Measurements from ENCODE around the gene KRT6B. TPM values are rescaled to one million over a fixed set of nuclear protein-coding genes. Genes with fewer than 3 reads are reported as not detected.

Gene KRT6B
- total and polyA plus RNA-seq, 2 of the 8 experiments (the other 6 are each of a cell fraction or from before 2014, with no cell fraction given): not detected

DNA sequence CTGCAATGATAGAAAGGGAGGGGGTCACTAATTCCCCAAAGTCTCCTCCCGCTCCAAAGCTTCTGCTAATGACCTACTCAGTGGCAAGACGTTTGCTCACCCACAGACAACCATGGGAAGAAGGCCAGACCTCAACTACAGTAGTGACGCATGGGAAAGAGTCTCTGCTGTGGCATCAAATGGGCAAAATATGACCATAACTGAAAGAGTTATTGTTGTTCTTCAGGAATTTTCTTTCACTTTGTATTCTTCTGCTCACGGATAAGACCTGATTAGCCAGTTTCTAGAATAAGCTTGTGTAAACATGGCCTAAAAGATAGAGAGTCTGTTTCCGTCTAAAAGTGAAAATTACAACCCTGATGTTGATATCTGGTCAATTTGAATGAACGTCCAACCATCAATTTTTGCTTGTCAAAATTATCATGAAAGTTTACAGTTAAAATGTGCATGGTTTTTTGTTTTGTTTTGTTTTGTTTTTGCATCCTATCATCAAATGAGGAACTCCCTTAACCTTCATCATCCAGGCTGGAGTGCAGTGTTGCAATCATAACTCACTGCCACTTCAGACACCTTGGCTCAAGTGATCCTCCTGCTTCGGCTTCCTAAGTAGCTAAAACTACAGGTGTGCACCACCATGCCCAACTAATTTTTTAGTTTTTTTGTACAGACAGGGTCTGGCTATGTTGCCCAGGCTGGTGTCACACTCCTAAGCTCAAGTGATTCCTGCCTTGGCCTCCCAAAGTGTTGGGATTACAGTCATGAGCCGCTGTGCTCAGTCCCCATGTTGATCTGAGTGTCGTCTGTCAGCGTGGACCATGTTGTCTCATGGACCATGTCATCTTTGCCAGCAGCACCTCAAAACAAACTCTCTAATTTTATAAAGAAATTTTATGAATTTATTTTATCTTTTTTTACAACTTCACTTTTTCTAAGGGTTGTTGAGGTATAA is 7.0 kb downstream of the KRT6B start:
- TF ChIP-seq, protein P1, sequence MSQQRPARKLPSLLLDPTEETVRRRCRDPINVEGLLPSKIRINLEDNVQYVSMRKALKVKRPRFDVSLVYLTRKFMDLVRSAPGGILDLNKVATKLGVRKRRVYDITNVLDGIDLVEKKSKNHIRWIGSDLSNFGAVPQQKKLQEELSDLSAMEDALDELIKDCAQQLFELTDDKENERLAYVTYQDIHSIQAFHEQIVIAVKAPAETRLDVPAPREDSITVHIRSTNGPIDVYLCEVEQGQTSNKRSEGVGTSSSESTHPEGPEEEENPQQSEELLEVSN (IDR thresholded peaks at IDR 0.05): no peak
- TF ChIP-seq RAD21 (IDR thresholded peaks at IDR 0.05 in 1 of 2, conservative IDR thresholded peaks at IDR 0.05 in 1 of 2; ENCODE audit: low read depth in 2 of 2, low read length in 2 of 2) (no peak), SP4 (IDR thresholded peaks at IDR 0.05; ENCODE audit: low read length) (no peak)
- DNase-seq (ENCODE audit: low read depth in 1 of 2, low spot score in 2 of 2) (no peak), FAIRE-seq (no peak)
- Histone ChIP-seq H3K23ac (ENCODE audit: insufficient read length) (no peak overlapping the region), H3K9me3 (ENCODE audit: insufficient read depth in 2 of 2, low read depth in 1 of 2, low read length in 1 of 2) (peaks cover 5 to 6% of the 10 kb centered on the region in 2 experiments; a peak in 3 of 4 replicates), H2AK5ac (ENCODE audit: low read depth, low read length) (no peak overlapping the region), H3K18ac (ENCODE audit: extremely low read depth, low read length) (no peak overlapping the region), H3K4me2 (ENCODE audit: insufficient read depth in 1 of 2, low read depth in 2 of 2, low read length in 2 of 2) (no peak overlapping the region), H2BK120ac (replicated peaks; ENCODE audit: low read depth, low read length) (no peak overlapping the region), H3K36me3 (ENCODE audit: control insufficient read depth in 2 of 4, insufficient read depth in 4 of 4, low read length in 3 of 4) (no peaks in the 10 kb centered on the region), H2BK5ac (ENCODE audit: low read depth, low read length) (no peak overlapping the region), H4K20me1 (replicated peaks in 1 of 2; ENCODE audit: control insufficient read depth in 1 of 2, insufficient read depth in 2 of 2, low read length in 2 of 2) (no peaks in the 10 kb centered on the region), H3K4ac (replicated peaks; ENCODE audit: insufficient read length, low read depth, low read length) (no peak overlapping the region), H3K27me3 (replicated peaks in 1 of 4; ENCODE audit: control insufficient read depth in 3 of 4, extremely low read depth in 1 of 4, insufficient read depth in 3 of 4, low read length in 3 of 4) (no peaks in the 10 kb centered on the region; a peak in 2 of 7 replicates), H3K23me2 (ENCODE audit: low read depth, low read length) (no peaks in the 10 kb centered on the region), H2BK20ac (ENCODE audit: low read length) (no peak overlapping the region), H4K91ac (replicated peaks; ENCODE audit: insufficient read length, low read length) (no peak overlapping the region), H2BK12ac (ENCODE audit: low read depth, low read length) (no peak overlapping the region; the same call in 1 of the 2 replicates), H3K79me2 (ENCODE audit: control insufficient read depth in 1 of 2, insufficient read depth in 2 of 2, low read length in 2 of 2) (no peaks in the 10 kb centered on the region), H3K56ac (replicated peaks; ENCODE audit: insufficient read length, low read depth, low read length) (no peak overlapping the region), H3K79me1 (ENCODE audit: low read depth, low read length) (no peaks in the 10 kb centered on the region), H3K9ac (replicated peaks in 1 of 4; ENCODE audit: extremely low read depth in 1 of 4, low read depth in 3 of 4, low read length in 3 of 4) (no peak overlapping the region), H3K14ac (ENCODE audit: insufficient read length) (no peak overlapping the region), H4K5ac (ENCODE audit: insufficient read length, low read depth, low read length) (no peak overlapping the region), H2BK15ac (ENCODE audit: low read length) (no peak overlapping the region), H3K4me1 (replicated peaks in 1 of 4; ENCODE audit: control insufficient read depth in 3 of 4, insufficient read depth in 4 of 4, low read length in 3 of 4) (peaks cover 0 to 5% (median 3%) of the 10 kb centered on the region in 4 experiments; a peak in 3 of 7 replicates), H2AFZ (ENCODE audit: low read length) (no peak overlapping the region), H3K27ac (ENCODE audit: low read depth, low read length) (no peak overlapping the region), H3K4me3 (ENCODE audit: extremely low read depth in 1 of 4, insufficient read depth in 2 of 4, low read depth in 3 of 4, low read length in 4 of 4) (no peak overlapping the region), H4K8ac (ENCODE audit: extremely low read depth, insufficient read depth, low read length) (no peak overlapping the region)
- 79% methylated on average over 10 of the region's 10 CpGs; no CpG with 5 or more reads in 1 of the 2 experiments for WGBS, 2 experiments (ENCODE audit: extremely low coverage in 1 of 2, insufficient coverage in 1 of 2, insufficient read length in 1 of 2, insufficient replicate concordance in 2 of 2, low coverage in 1 of 2, low lambda C conversion rate in 2 of 2, missing lambda C conversion rate in 1 of 2)
- ChIA-PET POLR2A (ENCODE audit: partially characterized antibody) (interaction anchor here (1.0 kb wide), 1 partner anchor 38 kb away, joined by 3 read pairs; no protein-coding TSS in a partner anchor), CTCF (ENCODE audit: partially characterized antibody) (interaction anchor here (0.6 to 0.7 kb wide), 2 partner anchors 228 to 288 kb away, joined by 3 read pairs; no protein-coding TSS in a partner anchor)
